Neural cell (in vitro differentiated cells): ENCODE measurements around the gene DHX36. TPM values are rescaled to one million over a fixed set of nuclear protein-coding genes. Genes with fewer than 3 reads are reported as not detected.

Experiments used
- H2AFZ ChIP-seq: fragments of 200-600, 300-800 bp; sonication (generic), shearing (Covaris generic); 2 replicates; pipeline ENCODE4 v1.6.0; 2014; ENCODE audit warnings: low read depth, mild to moderate bottlenecking, antibody characterized with exemption, low read length, moderate library complexity
- H3F3A ChIP-seq: fragments of 200-600 bp; shearing (Covaris generic); 2 replicates; pipeline ENCODE4 v1.6.1; 2016; ENCODE audit warnings: mild to moderate bottlenecking, moderate library complexity, mixed read lengths, antibody characterized with exemption, low read length; ENCODE audit not compliant: insufficient read depth, poor library complexity, severe bottlenecking
- H3K27ac ChIP-seq: fragments of 200-600, 300-800 bp; sonication (generic), shearing (Covaris generic); 2 replicates; pipeline ENCODE4 v1.5.1; 2014; ENCODE audit warnings: mild to moderate bottlenecking, low read length, moderate library complexity
- H3K27me3 ChIP-seq: fragments of 300-800, 200-600 bp; sonication (generic), shearing (Covaris generic); 2 replicates; pipeline ENCODE4 v1.6.0; 2014; ENCODE audit warnings: mild to moderate bottlenecking, low read depth, low read length, moderate library complexity; ENCODE audit not compliant: insufficient read depth
- H3K36me3 ChIP-seq: fragments of 300-800, 200-600 bp; sonication (generic), shearing (Covaris generic); 2 replicates; pipeline ENCODE4 v1.5.1; 2014; ENCODE audit warnings: mild to moderate bottlenecking, antibody characterized with exemption, low read length, moderate library complexity; ENCODE audit not compliant: insufficient read depth
- H3K4me2 ChIP-seq: fragments of 300-800, 200-600 bp; sonication (generic), shearing (Covaris generic); 2 replicates; pipeline ENCODE4 v1.6.0; 2014; ENCODE audit warnings: mild to moderate bottlenecking, low read length
- H3K4me3 ChIP-seq: fragments of 300-800, 200-600 bp; sonication (generic), shearing (Covaris generic); 2 replicates; pipeline ENCODE4 v1.5.1; 2014; ENCODE audit warnings: mild to moderate bottlenecking, low read length, moderate library complexity
- H3K79me2 ChIP-seq: fragments of 200-600 bp; shearing (Covaris generic); replicated peaks from 2 replicates; pipeline ENCODE4 v1.6.0; 2014; ENCODE audit warnings: mild to moderate bottlenecking, low read length, moderate library complexity; ENCODE audit not compliant: insufficient read depth
- H3K9ac ChIP-seq: fragments of 300-800, 200-600 bp; sonication (generic), shearing (Covaris generic); 2 replicates; pipeline ENCODE4 v1.6.1; 2016; ENCODE audit warnings: mild to moderate bottlenecking, low read length, mixed read lengths
- H3K9me2 ChIP-seq: fragments of 200-600 bp; shearing (Covaris generic); 2 replicates; pipeline ENCODE4 v1.6.1; 2016; ENCODE audit warnings: mild to moderate bottlenecking, low read length, mixed read lengths; ENCODE audit not compliant: insufficient read depth
- H3K9me3 ChIP-seq: fragments of 200-600, 300-800 bp; sonication (generic), shearing (Covaris generic); 2 replicates; pipeline ENCODE4 v1.6.1; 2016; ENCODE audit warnings: mild to moderate bottlenecking, mixed run types, low read length, moderate library complexity, mixed read lengths
- H4K20me1 ChIP-seq: fragments of 200-600 bp; shearing (Covaris generic); 2 replicates; pipeline ENCODE4 v1.6.1; 2016; ENCODE audit warnings: mild to moderate bottlenecking, mixed run types; ENCODE audit not compliant: insufficient read depth
- CTCF ChIP-seq: fragments of 450-650 bp; IDR thresholded peaks from 2 replicates; pipeline ENCODE4 v1.5.1; 2014; ENCODE audit warnings: antibody characterized with exemption, mild to moderate bottlenecking, moderate library complexity; ENCODE audit not compliant: poor library complexity, severe bottlenecking
- EP300 ChIP-seq: fragments of 450-650 bp; conservative IDR thresholded peaks from 2 replicates; pipeline ENCODE4 v1.6.1; 2014; ENCODE audit warnings: antibody characterized with exemption, mild to moderate bottlenecking, moderate library complexity; ENCODE audit not compliant: poor library complexity, severe bottlenecking
- EZH2 ChIP-seq: fragments of 200-600, 300-800 bp; shearing (Covaris generic), sonication (generic); IDR thresholded peaks from 2 replicates; pipeline ENCODE4 v1.6.1; 2014; ENCODE audit warnings: antibody characterized with exemption, low read length, borderline replicate concordance, mild to moderate bottlenecking; ENCODE audit not compliant: insufficient read depth, poor library complexity, severe bottlenecking
- MXI1 ChIP-seq: fragments of 450-650 bp; conservative IDR thresholded peaks from 2 replicates; pipeline ENCODE4 v1.6.1; 2014; ENCODE audit warnings: antibody characterized with exemption, mild to moderate bottlenecking; ENCODE audit not compliant: poor library complexity, severe bottlenecking
- POLR2AphosphoS5 ChIP-seq: IDR thresholded peaks from 2 replicates; pipeline ENCODE4 v1.6.1; 2012
- RAD21 ChIP-seq: fragments of 450-650 bp; conservative IDR thresholded peaks from 2 replicates; pipeline ENCODE4 v1.6.1; 2014; ENCODE audit warnings: antibody characterized with exemption, mild to moderate bottlenecking, moderate library complexity
- REST ChIP-seq: IDR thresholded peaks from 2 replicates; pipeline ENCODE4 v1.6.1; 2012; ENCODE audit warnings: borderline replicate concordance
- SMC3 ChIP-seq: fragments of 450-650 bp; conservative IDR thresholded peaks from 2 replicates; pipeline ENCODE4 v1.6.1; 2014; ENCODE audit warnings: antibody characterized with exemption, mild to moderate bottlenecking, moderate library complexity; ENCODE audit not compliant: poor library complexity
- TAF1 ChIP-seq: IDR thresholded peaks from 2 replicates; pipeline ENCODE4 v1.6.1; 2012; ENCODE audit warnings: low read depth
- polyA plus RNA-seq: library from polyadenylated mRNA; depleted of rRNA; stranded (reverse); fragments of >200 nt; gene quantifications from 2 replicates; pipeline ENCODE4 v1.2.3, GENCODE V29; 2014

Gene DHX36
- polyA plus RNA-seq, 1 donor from 2014 or later: 189 TPM

GRCh38 chr3:154349223-154349622 is 24.9 kb upstream of the DHX36 start:
- Histone ChIP-seq H4K20me1 (no peaks in the 10 kb centered on the region), H3K27me3 (no peaks in the 10 kb centered on the region), H3K9me3 (no peaks in the 10 kb centered on the region), H3F3A (no peaks in the 10 kb centered on the region), H3K27ac (no peak overlapping the region), H3K4me3 (no peak overlapping the region), H3K9me2 (no peaks in the 10 kb centered on the region), H3K79me2 (no peaks in the 10 kb centered on the region), H3K4me2 (no peak overlapping the region), H3K36me3 (no peaks in the 10 kb centered on the region), H3K9ac (no peak overlapping the region), H2AFZ (no peak overlapping the region)
- TF ChIP-seq TAF1 (no peak), SMC3 (no peak), REST (no peak), MXI1 (no peak), RAD21 (no peak), CTCF (no peak), EZH2 (no peak), EP300 (no peak), POLR2AphosphoS5 (no peak)

- H3K9ac ChIP-seq: no peak overlapping the region
- H3K4me3 ChIP-seq: no peak overlapping the region
- H3K79me2 ChIP-seq: no peaks in the 10 kb centered on the region
- H3K27ac ChIP-seq: peak overlapping the region; percentile 11
- no peaks in the 10 kb centered on the region for H3K9me3 ChIP-seq
- no peaks in the 10 kb centered on the region for H3K9me2 ChIP-seq
- no peak for TF ChIP-seq TAF1
- TF ChIP-seq EP300: no peak
- no peak for TF ChIP-seq REST
- no peak for TF ChIP-seq CTCF
- TF ChIP-seq SMC3: no peak
- no peak for TF ChIP-seq MXI1
- no peak for TF ChIP-seq POLR2AphosphoS5
- no peak for TF ChIP-seq EZH2
- TF ChIP-seq RAD21: no peak
- no peak overlapping the region for H2AFZ ChIP-seq
- no peaks in the 10 kb centered on the region for H3K36me3 ChIP-seq
- no peaks in the 10 kb centered on the region for H4K20me1 ChIP-seq
- H3K27me3 ChIP-seq: no peaks in the 10 kb centered on the region
- H3K4me2 ChIP-seq: no peak overlapping the region
- H3F3A ChIP-seq: no peaks in the 10 kb centered on the region
Observed at GRCh38 chr3:154345422-154346122, 21.3 kb upstream of the DHX36 start.
